Fibroblast of skin of abdomen (primary cell): ENCODE data around the gene CNBD2.
"Not testable (repeated sequence)": the region's sequence is repeated elsewhere in the genome, so short reads cannot be mapped to it uniquely, and the experiment has no call there.

ENCODE experiments used
- DNase-seq: peaks from one replicate; pipeline ENCODE4 v3.0.0-alpha.2; 2013

The CNBD2 gene

GRCh38 chr20:36028106-36028808 is 59.9 kb downstream of the CNBD2 start:
- no peak for DNase-seq

GRCh38 chr20:36030149-36030548 is 61.8 kb downstream of the CNBD2 start:
- DNase-seq: no peak

GRCh38 chr20:36031806-36032205 is 63.4 kb downstream of the CNBD2 start:
- DNase-seq: no peak

- no peak for DNase-seq
Measured at GRCh38 chr20:36034875-36035274, 66.5 kb downstream of the CNBD2 start.

DNA sequence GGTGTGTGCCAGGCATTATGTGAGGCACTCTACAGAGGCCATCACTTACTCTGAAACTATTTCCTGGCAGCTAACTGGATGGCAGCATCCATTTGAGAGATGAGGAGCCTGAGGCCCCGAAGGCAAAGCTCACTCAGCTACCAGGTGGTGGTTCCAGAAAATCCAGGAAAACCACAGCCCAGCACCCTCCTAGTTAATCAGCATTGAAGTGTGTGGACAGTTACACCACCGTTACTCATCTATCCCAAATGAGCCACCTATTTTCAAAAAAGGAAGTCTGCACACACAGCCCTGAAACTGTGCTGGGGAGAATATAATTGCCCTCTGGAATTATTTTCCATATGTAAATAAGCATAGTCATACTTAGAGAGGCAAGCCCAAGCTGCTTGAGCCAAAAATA is 67.4 kb downstream of the CNBD2 start:
- peak; percentile 28 for DNase-seq

GRCh38 chr20:36036688-36037087 is 68.3 kb downstream of the CNBD2 start:
- DNase-seq: no peak

- DNase-seq: no peak
Measured at GRCh38 chr20:36040571-36040970, 72.2 kb downstream of the CNBD2 start.

GRCh38 chr20:36043441-36043840 is 75.1 kb downstream of the CNBD2 start:
- no peak for DNase-seq

- DNase-seq: no peak
Measured at GRCh38 chr20:36043892-36044515, 75.6 kb downstream of the CNBD2 start.

DNA sequence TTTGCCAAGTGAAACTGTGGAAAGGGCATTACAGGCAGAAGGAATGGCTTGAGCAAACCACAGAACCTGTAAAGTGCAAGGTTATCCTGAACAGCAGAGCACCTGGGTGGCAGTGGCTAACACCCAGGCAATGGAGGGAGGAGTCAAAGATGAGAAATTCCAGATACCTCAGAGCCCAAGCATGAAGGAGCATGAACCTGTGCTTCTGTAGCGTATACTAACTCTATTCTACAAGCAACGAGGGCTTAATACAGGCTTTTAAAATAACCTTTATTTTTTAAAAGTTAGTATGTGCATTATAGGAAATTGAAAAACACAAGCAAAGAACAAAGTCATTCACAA is 77.0 kb downstream of the CNBD2 start:
- no peak for DNase-seq

DNA sequence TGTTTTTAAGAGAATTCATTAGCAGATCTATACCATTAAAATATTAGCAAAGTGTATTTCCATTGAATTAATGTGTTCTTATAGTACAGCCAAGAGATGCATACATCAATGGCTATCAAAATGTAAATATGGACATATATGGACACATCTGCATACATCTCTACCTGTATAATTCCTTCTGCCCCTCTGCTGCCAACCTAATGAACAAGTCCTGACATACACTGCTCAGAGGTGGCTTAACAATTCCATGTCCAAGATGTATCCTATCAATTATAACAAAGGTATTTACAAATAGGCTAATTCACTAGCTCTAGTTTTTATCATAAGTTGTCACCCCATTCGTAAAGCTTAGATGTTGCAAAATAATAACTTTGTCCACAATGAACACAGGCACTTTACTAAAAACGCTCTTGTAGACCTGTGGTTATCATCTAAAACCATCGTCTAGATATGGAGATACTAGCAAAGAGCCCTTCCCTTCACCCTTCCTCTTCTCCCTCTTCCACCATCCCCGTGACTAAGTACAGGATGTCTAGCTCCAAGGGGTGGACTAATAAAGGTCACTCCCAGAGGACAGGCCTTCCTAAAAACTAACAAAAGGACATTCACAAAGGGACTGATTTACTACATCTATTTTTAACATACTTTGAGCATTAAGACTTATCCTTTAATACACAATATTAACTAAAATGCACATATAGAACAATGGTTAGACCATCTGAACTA is 77.8 kb downstream of the CNBD2 start:
- DNase-seq: not testable (repeated sequence)

DNA sequence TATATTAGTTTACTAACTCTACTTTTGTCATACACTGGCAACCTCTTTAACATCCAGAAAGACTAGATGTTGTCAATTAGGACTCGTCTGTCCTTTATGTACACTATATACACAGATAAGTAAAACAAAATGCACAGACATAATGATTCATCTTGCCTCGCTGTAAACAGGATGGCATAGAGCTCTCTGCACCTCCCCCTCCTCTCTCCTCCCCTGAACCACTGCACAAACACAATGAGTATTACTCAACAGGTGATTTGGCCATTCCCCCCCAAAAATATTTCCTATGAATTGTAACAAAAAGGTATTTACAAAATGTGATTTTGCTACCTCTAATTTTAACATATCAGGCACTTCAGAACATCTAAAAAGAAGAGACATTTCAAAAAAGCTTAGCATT is 81.0 kb downstream of the CNBD2 start:
- not testable (repeated sequence) for DNase-seq

GRCh38 chr20:36050436-36051317 is 82.3 kb downstream of the CNBD2 start:
- DNase-seq: peak; percentile 90

DNA sequence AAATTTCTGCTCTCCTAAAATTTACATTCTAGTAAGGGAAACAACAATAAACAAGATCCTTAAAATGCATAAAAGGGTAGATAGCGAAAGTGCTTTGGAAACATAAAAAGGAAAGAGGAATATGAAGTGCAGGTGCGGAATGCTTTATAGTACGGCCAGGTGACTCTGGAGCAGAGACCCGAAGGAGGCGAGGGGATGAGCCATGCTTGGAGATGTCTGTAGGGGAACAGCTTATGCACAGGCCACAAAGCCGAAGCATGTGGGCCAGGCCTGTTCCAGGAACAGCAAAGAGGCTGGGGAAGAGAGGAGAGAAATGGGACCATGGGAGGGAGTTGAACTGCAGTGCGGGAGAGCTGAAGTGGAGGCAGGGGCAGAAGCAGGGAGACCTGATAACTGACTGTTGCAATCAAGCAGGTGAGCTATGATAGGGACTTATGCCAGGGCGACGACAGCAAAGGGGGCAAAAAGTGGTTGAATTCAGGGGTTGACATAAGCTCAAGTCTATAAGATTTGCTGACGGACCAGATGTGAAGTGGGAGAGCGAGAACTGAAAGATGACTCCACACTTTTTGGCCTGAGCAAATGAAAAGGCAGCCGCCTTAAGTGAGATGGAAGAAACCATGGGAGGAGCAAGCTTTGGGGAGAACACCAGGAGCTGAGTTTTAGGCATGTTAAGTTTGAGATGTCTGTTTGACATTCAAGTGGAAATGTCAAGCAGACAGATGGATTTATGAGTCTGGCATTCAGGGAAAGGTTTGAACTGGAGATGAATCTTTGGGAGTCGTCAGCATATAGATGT is 83.1 kb downstream of the CNBD2 start:
- DNase-seq: no peak

GRCh38 chr20:36052117-36052513 is 83.7 kb downstream of the CNBD2 start:
- DNase-seq: no peak

DNA sequence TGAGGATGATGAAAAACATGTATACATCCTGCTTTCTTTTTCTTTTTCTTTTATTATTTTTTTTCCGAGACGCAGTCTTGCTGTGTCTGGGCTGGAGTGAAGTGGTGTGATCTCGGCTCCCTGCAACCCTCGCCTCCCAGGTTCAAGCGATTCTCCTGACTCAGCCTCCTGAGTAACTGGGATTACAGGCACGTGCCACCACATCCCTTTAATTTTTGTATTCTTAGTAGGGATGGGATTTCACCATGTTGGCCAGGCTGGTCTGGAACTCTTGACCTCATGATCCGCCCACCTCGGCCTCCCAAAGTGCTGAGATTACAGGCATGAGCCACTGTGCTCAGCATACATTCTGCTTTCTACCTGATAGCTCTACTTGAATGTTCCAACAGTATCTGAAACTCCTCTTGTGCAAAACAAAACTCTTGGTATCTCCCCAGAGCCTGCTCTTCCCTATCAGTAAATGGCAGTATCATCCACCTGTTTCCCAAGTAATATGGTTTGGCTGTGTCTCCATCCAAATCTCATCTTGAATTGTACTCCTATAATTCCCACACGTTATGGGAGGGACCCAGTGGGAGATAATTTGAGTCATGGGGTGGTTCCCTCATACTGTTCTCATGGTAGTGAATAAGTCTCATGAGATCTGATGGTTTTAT is 85.6 kb downstream of the CNBD2 start:
- DNase-seq: not testable (repeated sequence)

DNA sequence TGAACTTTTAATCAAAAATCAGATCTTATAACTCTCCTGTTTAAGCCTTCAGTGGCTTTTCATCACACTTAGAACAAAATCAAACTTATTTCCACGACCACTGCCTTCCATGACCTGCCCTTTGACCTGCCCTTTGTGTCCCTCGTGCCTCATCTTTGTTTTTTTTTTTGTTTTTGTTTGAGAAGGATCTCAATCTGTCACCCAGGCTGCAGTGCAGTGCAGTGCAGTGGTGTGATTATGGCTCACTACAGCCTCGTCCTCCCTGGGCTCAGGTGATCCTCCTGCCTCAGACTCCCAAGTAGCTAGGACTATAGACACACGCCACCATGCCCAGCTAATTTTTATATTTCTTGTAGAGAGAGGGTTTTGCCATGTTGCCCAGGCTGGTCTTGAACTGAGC is 86.8 kb downstream of the CNBD2 start:
- DNase-seq: no peak

GRCh38 chr20:36060676-36061075 is 92.3 kb downstream of the CNBD2 start:
- no peak for DNase-seq

GRCh38 chr20:36061754-36062153 is 93.4 kb downstream of the CNBD2 start:
- DNase-seq: no peak

DNA sequence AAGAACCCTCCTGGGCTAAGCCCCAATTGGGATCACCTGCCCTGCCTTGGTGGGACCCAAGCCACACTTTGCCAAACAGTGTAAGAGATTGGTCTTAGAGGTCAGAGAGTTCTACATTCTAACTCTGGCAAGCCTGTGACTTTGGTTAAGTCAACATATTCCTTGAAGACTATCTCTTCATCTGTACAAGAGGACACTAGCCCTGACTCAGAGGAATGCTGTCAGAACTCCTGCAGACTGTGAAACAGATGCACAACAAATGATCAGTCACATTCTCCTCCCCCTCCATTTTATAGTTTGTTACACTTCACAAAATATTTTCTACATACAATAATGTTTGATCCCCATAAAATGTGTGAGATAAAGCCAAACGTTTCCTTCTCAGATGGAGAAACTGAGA is 94.4 kb downstream of the CNBD2 start:
- peak; percentile 22 for DNase-seq

GRCh38 chr20:36063916-36064657 is 95.7 kb downstream of the CNBD2 start:
- DNase-seq: no peak
